ENCODE results near the gene APOA5. TPM values are rescaled to one million over a fixed set of nuclear protein-coding genes. Genes with fewer than 3 reads are reported as not detected.
A peak's percentile ranks its signal among the peaks of the same experiment; 100 is the strongest.

The APOA5 gene
- total and polyA plus RNA-seq, 2 of the 13 experiments (the other 11 are each of a cell fraction or from before 2014, with no cell fraction given): 44.0 to 49.1 TPM

DNA sequence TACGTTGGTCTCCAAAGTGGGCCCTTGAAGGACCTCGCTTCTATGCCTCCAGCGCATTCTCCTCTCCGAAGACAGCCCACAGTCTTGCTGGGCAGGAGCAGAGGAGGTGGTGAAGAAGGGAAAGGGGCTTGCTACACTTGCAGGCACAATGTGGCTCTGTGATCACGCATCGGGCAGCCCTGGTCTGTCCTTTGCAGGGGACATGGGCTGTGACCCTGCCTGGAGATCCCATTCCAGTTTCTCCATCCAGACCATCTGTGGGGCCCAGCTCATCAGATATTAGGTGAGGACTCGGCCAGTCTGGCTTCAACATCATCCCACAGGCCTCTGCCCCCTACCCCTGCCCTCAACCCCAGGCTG is 44.9 kb upstream of the APOA5 start (continued):
- TF ChIP-seq CTCF (CRISPR knock-in tag; IDR thresholded peaks at IDR 0.05) (no peak), TEAD2 (CRISPR knock-in tag; IDR thresholded peaks at IDR 0.05) (no peak), PHF20 (CRISPR knock-in tag; IDR thresholded peaks at IDR 0.05) (0 out of 2 replicates have a peak, but pooled peaks have one; percentile 5), GFI1 (CRISPR knock-in tag; IDR thresholded peaks at IDR 0.05; ENCODE audit: borderline replicate concordance) (0 out of 2 replicates have a peak, but pooled peaks have one; percentile 7), RBM39 (IDR thresholded peaks at IDR 0.05; ENCODE audit: low read depth, low read length, poor library complexity, severe bottlenecking) (no peak), MIER3 (CRISPR knock-in tag; IDR thresholded peaks at IDR 0.05; ENCODE audit: borderline replicate concordance) (0 out of 2 replicates have a peak, but pooled peaks have one; percentile 2), RBM22 (optimal IDR thresholded peaks at IDR 0.05; ENCODE audit: low read length) (peak; percentile 71), SRY (CRISPR knock-in tag; IDR thresholded peaks at IDR 0.05) (no peak), ISL2 (CRISPR knock-in tag; IDR thresholded peaks at IDR 0.05) (peak; percentile 10; the same call in 1 of the 2 replicates), HDAC1 (CRISPR knock-in tag; IDR thresholded peaks at IDR 0.05) (peak; percentile 12; the same call in 1 of the 2 replicates), ZNF468 (CRISPR knock-in tag; IDR thresholded peaks at IDR 0.05) (no peak), ZNF549 (CRISPR knock-in tag; IDR thresholded peaks at IDR 0.05) (no peak), ZNF367 (CRISPR knock-in tag; IDR thresholded peaks at IDR 0.05; ENCODE audit: borderline replicate concordance) (no peak), FOXA3 (CRISPR knock-in tag; IDR thresholded peaks at IDR 0.05) (0 out of 2 replicates have a peak, but pooled peaks have one; percentile 23), ZNF3 (CRISPR knock-in tag; IDR thresholded peaks at IDR 0.05) (no peak), POLR2AphosphoS5 (IDR thresholded peaks at IDR 0.05; ENCODE audit: low read depth, low read length) (peak; percentile 9; the same call in 1 of the 2 replicates), SOX13 (IDR thresholded peaks at IDR 0.05) (no peak), SOX13 (CRISPR knock-in tag; conservative IDR thresholded peaks at IDR 0.05 in 1 of 2, IDR thresholded peaks at IDR 0.05 in 1 of 2) (peak in 1 of 2 experiments; percentile 42; a peak in 1 of 4 replicates), ZC3H4 (CRISPR knock-in tag; IDR thresholded peaks at IDR 0.05; ENCODE audit: borderline replicate concordance) (peak; percentile 9; the same call in 1 of the 2 replicates), SP2 (CRISPR knock-in tag; IDR thresholded peaks at IDR 0.05) (0 out of 2 replicates have a peak, but pooled peaks have one; percentile 16), POLR2G (IDR thresholded peaks at IDR 0.05; ENCODE audit: low read depth, low read length) (peak; percentile 31)
- TF ChIP-seq, protein P1, sequence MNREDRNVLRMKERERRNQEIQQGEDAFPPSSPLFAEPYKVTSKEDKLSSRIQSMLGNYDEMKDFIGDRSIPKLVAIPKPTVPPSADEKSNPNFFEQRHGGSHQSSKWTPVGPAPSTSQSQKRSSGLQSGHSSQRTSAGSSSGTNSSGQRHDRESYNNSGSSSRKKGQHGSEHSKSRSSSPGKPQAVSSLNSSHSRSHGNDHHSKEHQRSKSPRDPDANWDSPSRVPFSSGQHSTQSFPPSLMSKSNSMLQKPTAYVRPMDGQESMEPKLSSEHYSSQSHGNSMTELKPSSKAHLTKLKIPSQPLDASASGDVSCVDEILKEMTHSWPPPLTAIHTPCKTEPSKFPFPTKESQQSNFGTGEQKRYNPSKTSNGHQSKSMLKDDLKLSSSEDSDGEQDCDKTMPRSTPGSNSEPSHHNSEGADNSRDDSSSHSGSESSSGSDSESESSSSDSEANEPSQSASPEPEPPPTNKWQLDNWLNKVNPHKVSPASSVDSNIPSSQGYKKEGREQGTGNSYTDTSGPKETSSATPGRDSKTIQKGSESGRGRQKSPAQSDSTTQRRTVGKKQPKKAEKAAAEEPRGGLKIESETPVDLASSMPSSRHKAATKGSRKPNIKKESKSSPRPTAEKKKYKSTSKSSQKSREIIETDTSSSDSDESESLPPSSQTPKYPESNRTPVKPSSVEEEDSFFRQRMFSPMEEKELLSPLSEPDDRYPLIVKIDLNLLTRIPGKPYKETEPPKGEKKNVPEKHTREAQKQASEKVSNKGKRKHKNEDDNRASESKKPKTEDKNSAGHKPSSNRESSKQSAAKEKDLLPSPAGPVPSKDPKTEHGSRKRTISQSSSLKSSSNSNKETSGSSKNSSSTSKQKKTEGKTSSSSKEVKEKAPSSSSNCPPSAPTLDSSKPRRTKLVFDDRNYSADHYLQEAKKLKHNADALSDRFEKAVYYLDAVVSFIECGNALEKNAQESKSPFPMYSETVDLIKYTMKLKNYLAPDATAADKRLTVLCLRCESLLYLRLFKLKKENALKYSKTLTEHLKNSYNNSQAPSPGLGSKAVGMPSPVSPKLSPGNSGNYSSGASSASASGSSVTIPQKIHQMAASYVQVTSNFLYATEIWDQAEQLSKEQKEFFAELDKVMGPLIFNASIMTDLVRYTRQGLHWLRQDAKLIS (CRISPR knock-in tag; IDR thresholded peaks at IDR 0.05): 0 out of 2 replicates have a peak, but pooled peaks have one; percentile 13
- TF ChIP-seq, protein P2, sequence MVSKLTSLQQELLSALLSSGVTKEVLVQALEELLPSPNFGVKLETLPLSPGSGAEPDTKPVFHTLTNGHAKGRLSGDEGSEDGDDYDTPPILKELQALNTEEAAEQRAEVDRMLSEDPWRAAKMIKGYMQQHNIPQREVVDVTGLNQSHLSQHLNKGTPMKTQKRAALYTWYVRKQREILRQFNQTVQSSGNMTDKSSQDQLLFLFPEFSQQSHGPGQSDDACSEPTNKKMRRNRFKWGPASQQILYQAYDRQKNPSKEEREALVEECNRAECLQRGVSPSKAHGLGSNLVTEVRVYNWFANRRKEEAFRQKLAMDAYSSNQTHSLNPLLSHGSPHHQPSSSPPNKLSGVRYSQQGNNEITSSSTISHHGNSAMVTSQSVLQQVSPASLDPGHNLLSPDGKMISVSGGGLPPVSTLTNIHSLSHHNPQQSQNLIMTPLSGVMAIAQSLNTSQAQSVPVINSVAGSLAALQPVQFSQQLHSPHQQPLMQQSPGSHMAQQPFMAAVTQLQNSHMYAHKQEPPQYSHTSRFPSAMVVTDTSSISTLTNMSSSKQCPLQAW (CRISPR knock-in tag; IDR thresholded peaks at IDR 0.05): peak; percentile 2; the same call in 1 of the 2 replicates

Data from HepG2 (cell line).